IPS-18c (cell line): ENCODE measurements around the gene RAD51B.

Source experiments
- H3K4me3 ChIP-seq: 2 replicates; pipeline ENCODE4 v1.7.0; 2013; ENCODE audit warnings: low read depth, mild to moderate bottlenecking, low read length, moderate library complexity; ENCODE audit not compliant: insufficient read depth
- H3K9me3 ChIP-seq: one replicate; pipeline ENCODE4 v1.6.1; 2013; ENCODE audit warnings: mild to moderate bottlenecking, low read length, moderate library complexity; ENCODE audit not compliant: control insufficient read depth, insufficient read depth

The RAD51B gene

DNA sequence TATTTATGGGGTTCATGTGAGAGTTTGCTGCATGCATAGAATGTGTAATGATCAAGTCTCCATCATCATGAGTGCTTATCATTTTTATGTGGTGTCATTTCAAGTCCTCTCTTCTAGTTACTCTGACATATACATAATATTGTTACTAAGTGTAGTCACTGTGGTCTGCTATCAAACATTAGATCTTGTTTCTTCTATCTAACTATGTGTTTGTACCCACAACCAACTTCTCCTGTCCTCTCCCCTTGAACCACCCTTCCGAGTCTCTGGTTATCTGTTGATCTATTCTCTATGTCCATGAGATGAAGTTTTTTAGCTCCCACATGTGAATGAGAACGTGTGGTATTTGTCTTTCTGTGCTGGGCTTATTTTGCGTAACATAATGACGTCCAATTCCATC lies 107.7 kb downstream of the RAD51B start:
- H3K9me3 ChIP-seq: peaks cover 2% of the 10 kb centered on the region
- no peak overlapping the region for H3K4me3 ChIP-seq

- Histone ChIP-seq H3K4me3 (no peak overlapping the region), H3K9me3 (peaks cover 2% of the 10 kb centered on the region)
Measured at GRCh38 chr14:67928375-67928774, 108.8 kb downstream of the RAD51B start.

GRCh38 chr14:67932708-67933246 lies 113.2 kb downstream of the RAD51B start:
- H3K4me3 ChIP-seq: no peak overlapping the region
- no peaks in the 10 kb centered on the region for H3K9me3 ChIP-seq

GRCh38 chr14:67933266-67933665 lies 113.7 kb downstream of the RAD51B start:
- Histone ChIP-seq H3K4me3 (no peak overlapping the region), H3K9me3 (no peaks in the 10 kb centered on the region)

GRCh38 chr14:67934087-67934486 lies 114.5 kb downstream of the RAD51B start:
- no peak overlapping the region for H3K4me3 ChIP-seq

DNA sequence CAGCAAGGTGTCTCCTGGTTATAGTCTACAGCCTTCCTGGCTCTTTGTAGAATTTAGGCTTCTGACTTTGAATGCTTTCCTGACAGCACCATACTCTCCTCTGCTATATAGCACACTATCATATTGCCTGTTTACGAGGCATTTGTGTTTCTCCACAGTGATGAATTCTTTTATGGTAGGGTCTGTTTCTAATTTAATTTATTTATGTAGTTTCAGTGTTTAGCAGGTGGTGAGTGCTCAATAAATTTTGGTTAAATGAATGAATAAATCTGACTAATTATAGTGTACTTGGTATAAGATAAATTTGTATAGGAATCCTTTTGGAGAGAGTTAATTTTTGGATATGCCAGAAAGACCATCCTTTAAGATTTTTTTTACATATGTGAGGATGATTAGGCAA lies 115.3 kb downstream of the RAD51B start:
- Histone ChIP-seq H3K4me3 (no peak overlapping the region), H3K9me3 (no peaks in the 10 kb centered on the region)

More at GRCh38 chr14:67934087-67934486, 114.5 kb downstream of the RAD51B start:
- H3K9me3 ChIP-seq: no peaks in the 10 kb centered on the region

- no peak overlapping the region for H3K4me3 ChIP-seq
- no peaks in the 10 kb centered on the region for H3K9me3 ChIP-seq
Measured at GRCh38 chr14:67935371-67935770, 115.8 kb downstream of the RAD51B start.

GRCh38 chr14:67938071-67938470 lies 118.5 kb downstream of the RAD51B start:
- Histone ChIP-seq H3K4me3 (no peak overlapping the region), H3K9me3 (no peaks in the 10 kb centered on the region)

- Histone ChIP-seq H3K9me3 (no peaks in the 10 kb centered on the region), H3K4me3 (no peak overlapping the region)
Measured at GRCh38 chr14:67940486-67941455, 121.2 kb downstream of the RAD51B start.

DNA sequence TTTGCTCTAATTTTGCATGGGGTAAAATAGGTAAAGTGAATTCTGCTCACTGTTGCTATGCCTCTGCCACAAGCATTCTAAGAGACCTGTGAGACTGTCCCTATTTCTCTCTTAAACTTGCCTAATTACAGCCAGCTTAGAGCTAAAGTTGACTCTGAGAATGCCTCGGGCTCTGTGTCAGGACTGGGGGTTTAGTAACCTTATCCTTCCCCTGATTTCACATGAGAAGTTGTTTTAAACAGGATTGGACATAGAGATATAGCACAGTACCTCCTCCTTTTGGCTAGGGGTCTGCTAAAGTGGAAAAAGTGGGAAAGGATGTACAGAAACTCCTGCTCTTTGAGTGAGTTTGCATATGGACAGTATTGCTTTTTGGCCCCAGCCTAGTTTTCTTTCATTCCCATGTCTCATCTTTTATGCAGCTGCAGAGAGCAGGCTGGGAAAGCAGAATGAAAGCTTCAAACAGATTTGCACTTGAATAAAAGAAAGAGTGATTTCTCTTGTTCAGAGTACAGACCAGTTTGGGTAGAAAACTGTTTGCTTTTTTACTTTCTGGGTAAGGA lies 122.0 kb downstream of the RAD51B start:
- Histone ChIP-seq H3K9me3 (no peaks in the 10 kb centered on the region), H3K4me3 (no peak overlapping the region)

GRCh38 chr14:67942080-67942710 lies 122.6 kb downstream of the RAD51B start:
- Histone ChIP-seq H3K9me3 (no peaks in the 10 kb centered on the region), H3K4me3 (no peak overlapping the region)

DNA sequence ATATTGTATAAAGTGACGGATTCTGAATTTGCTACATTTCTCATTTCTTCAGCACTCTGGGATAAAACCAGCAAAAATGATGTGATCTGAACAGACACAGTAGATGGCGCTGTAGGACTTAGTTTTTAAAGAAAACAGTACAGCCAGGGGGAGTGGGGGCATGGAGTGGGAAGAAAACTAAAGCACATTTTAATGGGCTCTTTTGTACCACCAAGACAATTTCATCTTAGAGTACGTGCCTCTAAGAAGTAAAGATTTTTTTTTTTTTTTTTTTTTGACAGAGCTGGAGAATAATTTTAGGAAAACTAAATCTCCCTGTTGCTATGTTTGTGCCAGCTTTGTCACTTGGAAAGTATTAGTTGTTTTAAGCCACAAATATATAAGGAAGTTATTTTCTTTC lies 124.4 kb downstream of the RAD51B start:
- H3K9me3 ChIP-seq: no peaks in the 10 kb centered on the region
- no peak overlapping the region for H3K4me3 ChIP-seq

DNA sequence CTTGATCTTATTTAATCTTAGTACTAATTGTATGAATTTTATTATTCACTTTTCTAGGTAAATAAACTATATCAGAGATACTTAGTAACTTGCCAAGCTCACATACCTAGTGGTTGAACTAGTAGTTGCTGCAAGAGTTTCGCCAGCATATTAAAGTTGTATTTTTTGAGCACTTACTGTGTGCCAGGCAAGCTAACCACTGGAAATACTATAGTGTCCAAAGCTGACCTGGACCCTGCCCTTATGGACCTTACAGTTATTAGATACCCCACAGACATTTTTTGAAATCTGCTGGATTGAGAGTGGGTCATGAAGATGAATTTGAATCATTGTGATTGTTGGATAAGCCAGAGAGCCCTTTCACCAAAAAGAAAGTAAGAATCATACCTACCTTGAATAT lies 125.0 kb downstream of the RAD51B start:
- H3K9me3 ChIP-seq: no peaks in the 10 kb centered on the region
- H3K4me3 ChIP-seq: no peak overlapping the region

GRCh38 chr14:67949771-67950170 lies 130.2 kb downstream of the RAD51B start:
- H3K9me3 ChIP-seq: no peaks in the 10 kb centered on the region
- no peak overlapping the region for H3K4me3 ChIP-seq

GRCh38 chr14:67950386-67950785 lies 130.8 kb downstream of the RAD51B start:
- Histone ChIP-seq H3K4me3 (no peak overlapping the region), H3K9me3 (no peaks in the 10 kb centered on the region)

- Histone ChIP-seq H3K4me3 (no peak overlapping the region), H3K9me3 (no peaks in the 10 kb centered on the region)
Measured at GRCh38 chr14:67951529-67952135, 132.1 kb downstream of the RAD51B start.

DNA sequence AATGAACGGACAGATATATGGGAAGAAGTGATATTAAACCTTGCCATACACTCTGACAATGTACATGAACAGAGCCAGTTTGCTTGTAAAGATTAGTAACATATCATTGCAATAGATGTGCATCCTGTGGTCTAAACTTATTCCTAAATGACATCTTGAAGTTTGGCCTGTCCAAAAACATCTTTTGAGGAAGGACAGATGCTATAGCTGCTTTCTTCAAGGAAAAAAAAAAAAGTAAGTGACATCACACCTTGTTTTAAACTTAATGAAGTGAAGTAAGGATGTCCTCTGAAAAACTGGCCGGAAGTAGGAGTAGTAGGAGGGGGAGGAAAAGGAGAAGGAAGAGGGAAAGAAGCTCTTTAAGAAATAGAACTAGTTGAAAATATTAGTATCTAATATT lies 132.8 kb downstream of the RAD51B start:
- H3K9me3 ChIP-seq: no peaks in the 10 kb centered on the region

More for the DNA sequence above, 132.8 kb downstream of the RAD51B start:
- H3K4me3 ChIP-seq: no peak overlapping the region
